Stimulated activated CD4-positive, alpha-beta T cell treated with anti-CD3 and anti-CD28 coated beads, Interleukin-15, amount 100 ng/mL, for 1 hour (primary cell): Measurements from ENCODE around the gene MDH2.
"Not testable (repeated sequence)": the region's sequence is repeated elsewhere in the genome, so short reads cannot be mapped to it uniquely, and the experiment has no call there.

ENCODE experiments used
- DNase-seq, 2 donors: peaks; one replicate each; pipeline ENCODE4 v3.0.0-alpha.2; 2020; ENCODE audit warnings: low read depth in 1 of 2, low spot score in 1 of 2

MDH2 gene

GRCh38 chr7:76071316-76072242 is 23.7 kb downstream of the MDH2 start:
- DNase-seq: no peak

- DNase-seq: no peak
Observed at GRCh38 chr7:76072243-76073148, 24.6 kb downstream of the MDH2 start.

- DNase-seq: no peak
Observed at GRCh38 chr7:76073335-76073990, 25.6 kb downstream of the MDH2 start.

GRCh38 chr7:76074306-76074971 is 26.5 kb downstream of the MDH2 start:
- DNase-seq: no peak

GRCh38 chr7:76074972-76075370 is 27.1 kb downstream of the MDH2 start:
- no peak for DNase-seq

GRCh38 chr7:76076995-76077394 is 29.1 kb downstream of the MDH2 start:
- DNase-seq: no peak

- DNase-seq: no peak
Observed at GRCh38 chr7:76077435-76077834, 29.5 kb downstream of the MDH2 start.

GRCh38 chr7:76080204-76080603 is 32.3 kb downstream of the MDH2 start:
- DNase-seq: no peak

- DNase-seq: not testable (repeated sequence)
Observed at GRCh38 chr7:76084115-76084514, 36.2 kb downstream of the MDH2 start.

- DNase-seq: no peak
Observed at GRCh38 chr7:76086070-76086469, 38.2 kb downstream of the MDH2 start.

GRCh38 chr7:76087362-76087791 is 39.5 kb downstream of the MDH2 start:
- DNase-seq: not testable (repeated sequence)

GRCh38 chr7:76089865-76090475 is 42.1 kb downstream of the MDH2 start:
- DNase-seq: no peak

GRCh38 chr7:76091506-76091905 is 43.6 kb downstream of the MDH2 start:
- no peak for DNase-seq

- not testable (repeated sequence) for DNase-seq
Observed at GRCh38 chr7:76093531-76093930, 45.6 kb downstream of the MDH2 start.

- not testable (repeated sequence) for DNase-seq
Observed at GRCh38 chr7:76094326-76094725, 46.4 kb downstream of the MDH2 start.

- DNase-seq: no peak
Observed at GRCh38 chr7:76095908-76096307, 48.0 kb downstream of the MDH2 start.

- not testable (repeated sequence) for DNase-seq
Observed at GRCh38 chr7:76101693-76102437, 54.0 kb downstream of the MDH2 start.

- not testable (repeated sequence) for DNase-seq
Observed at GRCh38 chr7:76103788-76104187, 55.9 kb downstream of the MDH2 start.

- not testable (repeated sequence) for DNase-seq
Observed at GRCh38 chr7:76106130-76106529, 58.2 kb downstream of the MDH2 start.

GRCh38 chr7:76106893-76107292 is 59.0 kb downstream of the MDH2 start:
- DNase-seq: no peak
